ENCODE measurements around the gene INPP5D. TPM values are rescaled to one million over a fixed set of nuclear protein-coding genes. Genes with fewer than 3 reads are reported as not detected.

INPP5D gene
- total and polyA plus RNA-seq, 2 of the 13 experiments (the other 11 are each of a cell fraction or from before 2014, with no cell fraction given), result 16.7 to 18.0 TPM

GRCh38 chr2:233063269-233063975, 3.3 kb downstream of the INPP5D start (continued):
- TF ChIP-seq KDM5A (IDR thresholded peaks at IDR 0.05; ENCODE audit: borderline replicate concordance, low read length) (no peak), ZNF784 (CRISPR knock-in tag; IDR thresholded peaks at IDR 0.05; ENCODE audit: borderline replicate concordance) (no peak; the same call in 1 of the 2 replicates), MYC (CRISPR knock-in tag; IDR thresholded peaks at IDR 0.05; ENCODE audit: borderline replicate concordance) (peak; percentile 76), POLR2G (IDR thresholded peaks at IDR 0.05; ENCODE audit: low read depth, low read length) (peak; percentile 53; the same call in 1 of the 2 replicates), ZNF782 (CRISPR knock-in tag; IDR thresholded peaks at IDR 0.05; ENCODE audit: borderline replicate concordance) (no peak; the same call in 1 of the 2 replicates), HOXD1 (CRISPR knock-in tag; IDR thresholded peaks at IDR 0.05) (peak; percentile 80; the same call in 1 of the 2 replicates), ZNF589 (CRISPR knock-in tag; conservative IDR thresholded peaks at IDR 0.05) (peak; percentile 61; the same call in 1 of the 2 replicates), ZNF253 (CRISPR knock-in tag; IDR thresholded peaks at IDR 0.05; ENCODE audit: borderline replicate concordance) (no peak), RFXANK (CRISPR knock-in tag; IDR thresholded peaks at IDR 0.05) (no peak), SKI (IDR thresholded peaks at IDR 0.05; ENCODE audit: partially characterized antibody) (peak; percentile 93), ZNF616 (CRISPR knock-in tag; IDR thresholded peaks at IDR 0.05; ENCODE audit: low read depth) (0 out of 2 replicates have a peak, but pooled peaks have one; percentile 27), RAD21 (CRISPR knock-in tag; IDR thresholded peaks at IDR 0.05) (peak; percentile 48; the same call in 1 of the 2 replicates), TBX2 (CRISPR knock-in tag; IDR thresholded peaks at IDR 0.05; ENCODE audit: borderline replicate concordance) (peak; percentile 99), CHD2 (IDR thresholded peaks at IDR 0.05; ENCODE audit: low read depth, low read length) (peak; percentile 35; the same call in 1 of the 2 replicates), KMT2A (CRISPR knock-in tag; IDR thresholded peaks at IDR 0.05) (peak; percentile 54; the same call in 1 of the 2 replicates), NCOA5 (CRISPR knock-in tag; IDR thresholded peaks at IDR 0.05) (no peak), SATB2 (CRISPR knock-in tag; IDR thresholded peaks at IDR 0.05) (no peak), BCL6 (CRISPR knock-in tag; IDR thresholded peaks at IDR 0.05) (peak; percentile 100), ZBTB3 (CRISPR knock-in tag; IDR thresholded peaks at IDR 0.05; ENCODE audit: borderline replicate concordance, low read depth) (peak; percentile 94; the same call in 1 of the 2 replicates), HNRNPUL1 (IDR thresholded peaks at IDR 0.05; ENCODE audit: low read depth, low read length) (no peak), BORCS8-MEF2B (CRISPR knock-in tag; IDR thresholded peaks at IDR 0.05) (no peak; the same call in 1 of the 2 replicates), E2F1 (CRISPR knock-in tag; IDR thresholded peaks at IDR 0.05) (no peak), BRCA1 (CRISPR knock-in tag; IDR thresholded peaks at IDR 0.05) (no peak), ZSCAN29 (CRISPR knock-in tag; conservative IDR thresholded peaks at IDR 0.05) (no peak; the same call in 1 of the 2 replicates), SETDB1 (CRISPR knock-in tag; IDR thresholded peaks at IDR 0.05; ENCODE audit: borderline replicate concordance) (no peak), ZNF614 (CRISPR knock-in tag; IDR thresholded peaks at IDR 0.05; ENCODE audit: borderline replicate concordance) (peak; percentile 91), RARG (CRISPR knock-in tag; IDR thresholded peaks at IDR 0.05; ENCODE audit: low read depth) (no peak), PITX1 (CRISPR knock-in tag; IDR thresholded peaks at IDR 0.05) (peak; percentile 92), NR3C1 (CRISPR knock-in tag; IDR thresholded peaks at IDR 0.05) (no peak)
- TF ChIP-seq, protein P1, sequence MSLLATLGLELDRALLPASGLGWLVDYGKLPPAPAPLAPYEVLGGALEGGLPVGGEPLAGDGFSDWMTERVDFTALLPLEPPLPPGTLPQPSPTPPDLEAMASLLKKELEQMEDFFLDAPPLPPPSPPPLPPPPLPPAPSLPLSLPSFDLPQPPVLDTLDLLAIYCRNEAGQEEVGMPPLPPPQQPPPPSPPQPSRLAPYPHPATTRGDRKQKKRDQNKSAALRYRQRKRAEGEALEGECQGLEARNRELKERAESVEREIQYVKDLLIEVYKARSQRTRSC (CRISPR knock-in tag; IDR thresholded peaks at IDR 0.05; ENCODE audit: low read depth), result no peak
